Hematopoietic multipotent progenitor cell treated with erythropoietin and hydrocortisone succinate and interleukin-3 and kit ligand, for 17 days (in vitro differentiated cells): ENCODE measurements around the gene METTL5.
"Not testable (repeated sequence)": the region's sequence is repeated elsewhere in the genome, so short reads cannot be mapped to it uniquely, and the experiment has no call there.

Experiments used
- DNase-seq: peaks from one replicate; pipeline ENCODE4 v3.0.0-alpha.2; 2015; ENCODE audit warnings: low spot score

The METTL5 gene

DNA sequence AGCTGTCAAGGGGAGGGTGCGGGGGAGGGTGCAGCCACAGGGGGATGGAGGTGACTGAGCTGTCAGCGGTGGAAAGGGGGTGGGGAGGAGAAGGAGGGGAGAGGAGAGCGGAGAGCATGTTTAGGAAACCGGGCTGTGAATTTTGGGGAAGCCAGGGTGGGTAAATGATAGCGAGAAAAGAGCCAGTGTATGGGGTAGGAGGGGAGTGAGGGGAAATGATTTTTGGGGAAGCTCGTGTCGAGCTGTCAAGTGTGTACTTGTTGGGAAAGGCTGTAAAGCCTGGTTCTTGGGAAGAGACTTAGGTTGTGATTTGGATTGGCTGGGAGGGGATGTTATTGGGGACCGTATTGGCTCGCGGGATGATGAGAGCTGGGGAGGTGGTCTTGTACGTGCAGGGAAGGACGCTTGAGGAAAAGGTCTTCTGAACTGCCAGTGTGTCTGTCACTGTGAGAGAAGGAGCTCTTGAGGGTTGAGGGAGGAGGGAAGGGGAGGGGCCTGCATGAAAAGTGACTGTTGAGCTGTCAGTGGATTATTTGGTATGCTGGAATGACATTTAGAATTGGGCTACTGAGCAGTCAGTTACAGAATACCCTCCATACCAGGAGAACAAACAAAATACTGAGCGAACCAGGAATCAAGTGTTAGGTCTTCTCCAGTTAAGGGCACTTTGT is 3.6 kb upstream of the METTL5 start:
- DNase-seq = peak; percentile 68

DNA sequence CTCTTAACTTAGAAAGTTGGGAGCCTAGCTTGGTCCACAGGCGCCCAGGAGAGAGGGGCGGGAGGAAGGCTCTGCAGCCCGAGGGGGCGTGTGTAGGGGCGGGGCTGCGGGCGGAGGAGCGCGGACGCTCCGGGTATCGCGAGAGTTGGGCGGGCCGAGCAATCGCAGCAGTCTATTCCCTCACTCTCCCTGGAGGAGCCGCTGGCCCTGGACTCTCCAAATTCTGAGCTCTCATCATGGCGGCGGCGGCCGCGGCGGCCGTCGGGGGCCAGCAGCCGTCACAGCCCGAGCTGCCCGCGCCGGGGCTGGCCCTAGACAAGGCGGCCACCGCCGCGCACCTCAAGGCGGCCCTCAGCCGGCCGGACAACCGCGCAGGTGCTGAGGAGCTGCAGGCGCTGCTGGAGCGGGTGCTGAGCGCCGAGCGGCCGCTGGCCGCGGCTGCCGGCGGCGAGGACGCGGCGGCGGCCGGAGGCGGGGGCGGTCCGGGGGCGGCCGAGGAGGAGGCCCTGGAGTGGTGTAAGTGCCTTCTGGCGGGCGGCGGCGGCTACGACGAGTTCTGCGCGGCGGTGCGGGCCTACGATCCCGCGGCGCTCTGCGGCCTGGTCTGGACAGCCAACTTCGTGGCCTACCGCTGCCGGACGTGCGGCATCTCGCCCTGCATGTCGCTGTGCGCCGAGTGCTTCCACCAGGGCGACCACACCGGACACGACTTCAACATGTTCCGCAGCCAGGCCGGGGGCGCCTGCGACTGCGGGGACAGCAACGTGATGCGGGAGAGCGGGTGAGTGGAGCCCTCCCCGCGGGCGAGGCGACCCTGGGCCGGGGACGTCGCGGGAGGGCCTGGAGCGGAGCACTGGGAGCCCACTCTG is 2.8 kb upstream of the METTL5 start, which contains the start of gene UBR3:
UBR3 (plus strand) TSS at position 183 of the 869 bp plus-strand sequence; CDS start at position 237, 54 bp downstream.
- peak; percentile 93 for DNase-seq

DNA sequence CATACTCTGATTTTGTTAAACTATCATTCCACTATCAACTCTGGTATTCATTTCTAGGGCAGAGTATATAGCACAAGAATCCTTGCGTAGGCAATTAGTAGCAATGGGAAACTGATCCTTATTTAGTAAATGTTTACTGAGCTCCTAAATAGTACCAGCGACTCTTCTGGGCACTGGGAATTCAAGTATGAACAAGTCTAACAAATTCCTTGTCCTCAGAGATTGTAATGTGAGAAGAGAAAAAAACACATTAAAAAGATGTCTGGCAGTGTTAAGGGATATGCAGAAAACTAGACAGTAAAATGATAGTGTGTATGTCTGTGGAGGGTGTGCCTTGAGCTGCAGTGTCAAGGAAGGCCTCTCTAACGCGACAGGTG is 721 bp downstream of the METTL5 start:
- DNase-seq = no peak

- no peak for DNase-seq
Observed at GRCh38 chr2:169822785-169823392, 1.8 kb downstream of the METTL5 start.

- no peak for DNase-seq
Observed at GRCh38 chr2:169822036-169822435, 2.7 kb downstream of the METTL5 start.

- DNase-seq = not testable (repeated sequence)
Observed at GRCh38 chr2:169820101-169820500, 4.6 kb downstream of the METTL5 start.

- no peak for DNase-seq
Observed at GRCh38 chr2:169819106-169819505, 5.6 kb downstream of the METTL5 start.

DNA sequence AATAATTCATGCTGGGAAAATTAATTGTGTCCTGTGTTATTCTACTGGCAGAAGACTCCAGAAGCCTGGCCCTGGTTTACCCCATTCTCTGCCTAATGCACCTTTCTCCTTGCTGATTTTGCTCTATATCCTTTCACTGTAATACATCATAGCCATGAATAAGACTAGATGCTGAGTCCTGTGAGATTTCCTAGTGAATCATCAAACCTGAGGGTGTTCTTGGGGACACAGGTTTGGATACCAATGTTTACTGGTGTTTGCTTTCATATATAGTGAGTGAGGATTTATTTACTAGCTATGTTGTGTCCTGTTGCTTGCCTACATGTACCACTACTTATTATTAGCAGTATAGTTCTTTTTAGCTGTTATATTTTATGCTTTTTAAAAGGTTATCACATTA is 6.5 kb downstream of the METTL5 start:
- no peak for DNase-seq

- DNase-seq = not testable (repeated sequence)
Observed at GRCh38 chr2:169817369-169817768, 7.3 kb downstream of the METTL5 start.

DNA sequence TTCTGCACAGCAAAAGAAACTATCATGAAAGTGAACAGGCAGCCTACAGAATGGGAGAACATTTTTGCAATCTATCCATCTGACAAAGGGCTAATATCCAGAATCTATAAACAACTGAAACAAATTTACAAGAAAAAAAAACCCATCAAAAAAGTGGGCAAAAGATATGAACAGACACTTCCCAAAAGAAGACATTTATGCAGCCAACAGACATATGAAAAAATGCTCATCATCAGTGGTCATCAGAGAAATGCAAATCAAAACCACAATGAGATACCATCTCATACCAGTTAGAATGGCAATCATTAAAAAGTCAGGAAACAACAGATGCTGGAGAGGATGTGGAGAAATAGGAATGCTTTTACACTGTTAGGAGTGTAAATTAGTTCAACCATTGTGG is 7.7 kb downstream of the METTL5 start:
- DNase-seq = not testable (repeated sequence)

DNA sequence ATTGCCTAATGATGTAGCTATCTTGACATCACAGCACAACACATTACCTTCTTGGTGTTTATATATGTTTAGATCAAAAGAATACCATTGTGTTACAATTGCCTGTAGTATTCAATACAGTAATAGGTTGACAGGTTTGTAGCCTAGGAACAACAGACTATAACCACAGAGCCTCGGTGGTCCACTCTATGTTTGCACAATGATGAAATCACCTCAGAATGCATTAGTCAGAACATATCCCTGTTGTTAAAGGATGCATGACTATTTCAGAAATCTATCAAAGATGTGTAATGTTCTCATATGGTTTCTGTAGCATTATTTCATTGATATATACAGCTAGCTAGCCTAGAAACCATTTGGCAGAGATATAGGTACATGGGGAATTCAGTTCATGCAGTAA is 8.9 kb downstream of the METTL5 start:
- DNase-seq = no peak

DNA sequence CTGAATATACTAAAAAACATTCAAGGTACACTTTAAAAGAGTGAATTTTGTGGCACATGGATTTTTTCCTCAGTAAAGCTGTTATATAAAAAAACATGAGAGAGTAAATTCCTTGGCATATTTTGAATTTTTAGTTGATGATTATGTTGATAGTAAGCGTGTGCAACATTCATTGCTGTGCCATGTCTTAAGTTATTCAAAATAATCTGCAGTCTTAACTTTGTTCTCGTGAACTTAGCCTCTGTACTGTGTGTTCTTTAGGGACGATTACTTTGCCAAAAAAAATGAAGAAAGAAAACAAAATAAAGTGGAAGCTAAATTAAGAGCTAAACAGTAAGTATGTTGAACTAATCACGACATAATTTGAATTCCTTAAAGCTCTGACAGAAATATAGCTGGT is 16.5 kb downstream of the METTL5 start:
- DNase-seq = no peak

DNA sequence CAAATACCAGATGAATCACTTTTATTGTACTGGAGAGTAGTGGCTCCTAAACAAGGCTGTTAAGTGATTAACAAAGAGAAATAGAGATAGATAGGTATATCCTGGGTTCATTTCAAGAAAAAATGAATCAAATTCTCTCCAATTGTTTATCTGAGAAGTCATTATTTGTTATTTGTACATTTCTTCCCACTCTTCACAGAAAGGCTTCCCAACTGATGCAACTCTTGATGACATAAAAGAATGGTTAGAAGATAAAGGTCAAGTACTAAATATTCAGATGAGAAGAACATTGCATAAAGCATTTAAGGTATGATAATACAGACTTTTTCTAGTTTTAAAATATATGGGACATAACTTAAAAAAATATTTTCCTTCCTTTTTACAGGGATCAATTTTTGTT is 18.1 kb downstream of the METTL5 start:
- no peak for DNase-seq

DNA sequence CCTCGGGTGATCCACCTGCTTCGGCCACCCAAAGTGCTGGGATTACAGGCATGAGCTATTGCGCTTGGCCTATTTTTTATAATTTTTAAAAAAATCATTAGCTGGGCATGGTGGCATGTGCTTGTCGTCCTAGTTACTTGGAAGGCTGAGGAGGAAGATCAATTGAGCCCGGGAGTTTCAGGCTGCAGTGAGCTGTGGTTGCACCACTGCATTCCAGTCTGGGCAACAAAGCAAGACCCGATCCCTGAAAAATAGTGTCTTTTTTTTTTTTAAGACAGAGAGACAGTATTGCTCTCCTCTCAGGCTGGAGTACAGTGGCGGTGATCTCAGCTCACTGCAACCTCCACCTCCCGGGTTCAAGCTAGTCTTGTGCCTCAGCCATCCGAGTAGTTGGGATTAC is 21.2 kb downstream of the METTL5 start:
- DNase-seq = no peak

- DNase-seq = peak; percentile 90
Observed at GRCh38 chr2:169798718-169799592, 25.8 kb downstream of the METTL5 start, which contains the start of gene SSB. Gene SSB (plus strand): TSS chr2:169798871. CDS start chr2:169800961, 2,090 bp downstream.

- DNase-seq = no peak
Observed at GRCh38 chr2:169798397-169798717, 26.3 kb downstream of the METTL5 start.

DNA sequence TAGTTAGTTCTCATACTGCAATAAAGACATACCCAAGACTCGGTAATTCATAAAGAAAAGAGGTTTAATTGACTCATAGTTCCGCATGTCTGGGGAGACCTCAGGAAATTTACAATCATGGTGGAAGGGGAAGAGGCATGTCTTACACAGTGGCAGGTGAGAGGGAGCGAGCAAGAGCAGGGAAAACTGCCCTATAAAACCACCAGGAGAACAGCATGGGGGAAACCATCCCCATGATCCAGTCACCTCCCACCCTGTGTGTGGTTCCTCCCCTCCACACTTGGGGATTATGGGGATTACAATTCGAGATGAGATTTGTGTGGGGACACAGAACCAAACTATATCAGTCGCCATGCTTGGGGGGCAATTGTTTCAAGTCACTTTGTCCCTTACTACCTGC is 27.1 kb downstream of the METTL5 start:
- no peak for DNase-seq

GRCh38 chr2:169796441-169796840 is 28.3 kb downstream of the METTL5 start:
- DNase-seq = no peak

GRCh38 chr2:169795181-169795580 is 29.5 kb downstream of the METTL5 start:
- no peak for DNase-seq

GRCh38 chr2:169790581-169790980 is 34.1 kb downstream of the METTL5 start:
- DNase-seq = no peak

DNA sequence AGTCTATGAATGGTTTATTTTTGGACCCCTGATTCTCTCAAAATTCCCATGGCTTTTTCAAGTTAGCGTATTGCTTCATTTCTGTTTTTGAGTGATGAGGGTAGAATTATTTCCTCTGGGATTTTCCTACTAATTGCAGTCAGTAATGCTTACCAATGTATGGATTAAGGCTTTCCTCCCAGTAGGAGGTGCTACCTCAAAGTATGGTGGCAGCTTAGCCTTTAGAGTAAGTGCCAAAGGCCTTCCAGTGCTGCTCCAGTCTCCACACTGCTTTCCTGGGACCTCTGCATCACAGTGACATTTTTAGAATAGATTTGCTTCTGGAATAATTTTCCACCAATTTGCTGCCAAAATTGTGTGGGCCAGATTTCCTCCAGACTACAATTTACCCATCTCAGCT is 42.2 kb downstream of the METTL5 start:
- DNase-seq = no peak
